HCT116 (cell line): Measurements from ENCODE around the gene CATSPERB. TPM values are rescaled to one million over a fixed set of nuclear protein-coding genes. Genes with fewer than 3 reads are reported as not detected.

Experiments
- ATAC-seq: fragments of 200-7000 bp; cut with Tn5 transposase; 2 replicates; pipeline ENCODE4 v1.9.1; 2020; ENCODE audit warnings: mild to moderate bottlenecking, moderate library complexity
- BruUV-seq: library from RNA; stranded (reverse); fragments of 400-500 nt; replicated peaks from 2 replicates; lab custom pipeline; 2021; lab: Mats Ljungman, UMichigan
- CTCF ChIA-PET: fragments of 300-600 bp; sonication (Branson Sonifier 250); formaldehyde crosslinking; loops from one replicate; lab custom pipeline; 2021; ENCODE audit warnings: antibody characterized with exemption; lab: Charles Lee
- POLR2A ChIA-PET: fragments of 300-600, 350-600 bp; sonication (Branson Sonifier 250); formaldehyde crosslinking; loops from one replicate; lab custom pipeline; 2021; ENCODE audit warnings: antibody characterized with exemption; lab: Charles Lee
- RAD21 ChIA-PET, 2 experiments: fragments of 300-600 bp; sonication (Branson Sonifier 250); formaldehyde crosslinking; loops; one replicate each; lab custom pipeline; 2023; ENCODE audit warnings: low total read pairs in 2 of 2; ENCODE audit not compliant: uncharacterized antibody in 2 of 2, unreplicated experiment in 2 of 2, low non-redundant PET in 1 of 2; lab: Charles Lee
- DNase-seq: peaks from one replicate; pipeline ENCODE4 v3.0.0-alpha.2; 2010; ENCODE audit warnings: low read depth, low spot score
- H2AFZ ChIP-seq: fragments of 200-600 bp; shearing (Covaris generic), sonication (generic); 2 replicates; pipeline ENCODE4 v1.6.1; 2017; ENCODE audit warnings: low read depth, mixed run types, mixed read lengths, antibody characterized with exemption, low read length; ENCODE audit not compliant: poor library complexity, severe bottlenecking
- H3K27ac ChIP-seq: 2 replicates; pipeline ENCODE4 v1.5.1; 2012; ENCODE audit warnings: low read depth, low read length
- H3K27me3 ChIP-seq: fragments of 200-600 bp; sonication (generic); 2 replicates; pipeline ENCODE4 v1.6.1; 2016; ENCODE audit warnings: mixed run types, low read length, mixed read lengths; ENCODE audit not compliant: insufficient read depth
- H3K36me3 ChIP-seq, 2 experiments: fragments of 200-500 bp in 1 of 2; fragments of 200-600 bp in 1 of 2; sonication (Bioruptor generic) in 1 of 2; sonication (generic) in 1 of 2; 2 replicates each; pipeline versions ENCODE4 v1.5.1 to v1.6.1; 2014 to 2016; ENCODE audit warnings: low read length in 2 of 2, inconsistent platforms in 1 of 2, mixed read lengths in 1 of 2, mixed run types in 1 of 2; ENCODE audit not compliant: insufficient read depth in 2 of 2, control insufficient read depth in 1 of 2
- H3K4me1 ChIP-seq, 2 experiments: fragments of 200-600 bp in 1 of 2; sonication (generic) in 1 of 2; 2 replicates each; pipeline versions ENCODE4 v1.5.1 to v1.6.1; 2012 to 2017; ENCODE audit warnings: low read length in 2 of 2, inconsistent platforms in 1 of 2, mild to moderate bottlenecking in 1 of 2, mixed read lengths in 1 of 2, mixed run types in 1 of 2, moderate library complexity in 1 of 2; ENCODE audit not compliant: insufficient read depth in 2 of 2, control insufficient read depth in 1 of 2
- H3K4me2 ChIP-seq: fragments of 200-600 bp; sonication (generic); 2 replicates; pipeline ENCODE4 v1.6.1; 2017; ENCODE audit warnings: mixed run types, low read length, mixed read lengths
- H3K4me3 ChIP-seq, 2 experiments: fragments of 200-600 bp in 1 of 2; sonication (generic) in 1 of 2; replicated peaks in 1 of 2; 2 replicates each; pipeline ENCODE4 v1.5.1; 2011 to 2016; ENCODE audit warnings: low read length in 2 of 2, control low read depth in 1 of 2, low read depth in 1 of 2, mild to moderate bottlenecking in 1 of 2, mixed read lengths in 1 of 2, mixed run types in 1 of 2
- H3K79me2 ChIP-seq: fragments of 200-600 bp; sonication (generic); 2 replicates; pipeline ENCODE4 v1.6.1; 2017; ENCODE audit warnings: mild to moderate bottlenecking, mixed run types, low read length, moderate library complexity, mixed read lengths; ENCODE audit not compliant: insufficient read depth
- H3K9ac ChIP-seq: fragments of 200-600 bp; sonication (generic); 2 replicates; pipeline ENCODE4 v1.6.1; 2016; ENCODE audit warnings: low read length, mixed read lengths
- H3K9me2 ChIP-seq: fragments of 200-600 bp; sonication (generic), shearing (Covaris generic); 2 replicates; pipeline ENCODE4 v1.6.1; 2017; ENCODE audit warnings: mixed run types, mild to moderate bottlenecking, moderate library complexity; ENCODE audit not compliant: insufficient read depth
- H3K9me3 ChIP-seq, 2 experiments: fragments of 200-500 bp in 1 of 2; fragments of 200-600 bp in 1 of 2; sonication (Bioruptor generic) in 1 of 2; sonication (generic) in 1 of 2; 2 replicates each; pipeline ENCODE4 v1.6.1; 2014 to 2017; ENCODE audit warnings: low read length in 2 of 2, mixed read lengths in 2 of 2, inconsistent platforms in 1 of 2, low read depth in 1 of 2, mild to moderate bottlenecking in 1 of 2, mixed run types in 1 of 2, moderate library complexity in 1 of 2; ENCODE audit not compliant: control insufficient read depth in 1 of 2, insufficient read depth in 1 of 2
- H4K20me1 ChIP-seq: fragments of 200-600 bp; sonication (generic), shearing (Covaris generic); 2 replicates; pipeline ENCODE4 v1.6.1; 2017; ENCODE audit warnings: mixed run types, mild to moderate bottlenecking, moderate library complexity; ENCODE audit not compliant: insufficient read depth
- CBX3 ChIP-seq: IDR thresholded peaks from 2 replicates; pipeline ENCODE4 v1.6.1; 2012; ENCODE audit warnings: low read depth
- CTCF ChIP-seq, 3 experiments: fragments of 200-600 bp in 1 of 3; sonication (generic) in 1 of 3; IDR thresholded peaks in 2 of 3; conservative IDR thresholded peaks in 1 of 3; 2 replicates each; pipeline ENCODE4 v1.5.1; 2012 to 2017; ENCODE audit warnings: low read depth in 2 of 3, low read length in 2 of 3, antibody characterized with exemption in 1 of 3, borderline replicate concordance in 1 of 3, control low read depth in 1 of 3, mild to moderate bottlenecking in 1 of 3, mixed read lengths in 1 of 3, mixed run types in 1 of 3, moderate library complexity in 1 of 3; ENCODE audit not compliant: insufficient read depth in 1 of 3
- EGR1 ChIP-seq: IDR thresholded peaks from 2 replicates; pipeline ENCODE4 v1.6.1; 2012; ENCODE audit warnings: low read depth
- FOSL1 ChIP-seq: IDR thresholded peaks from 2 replicates; pipeline ENCODE4 v1.6.1; 2012; ENCODE audit warnings: low read depth
- POLR2A ChIP-seq: IDR thresholded peaks from 2 replicates; pipeline ENCODE4 v1.7.0; 2011; ENCODE audit warnings: borderline replicate concordance; ENCODE audit not compliant: insufficient read depth, insufficient read length; ENCODE audit errors: extremely low read depth
- SIN3A ChIP-seq: IDR thresholded peaks from 2 replicates; pipeline ENCODE4 v1.6.1; 2012; ENCODE audit warnings: low read depth
- TCF7L2 ChIP-seq: IDR thresholded peaks from 2 replicates; pipeline ENCODE4 v1.7.0; 2011; ENCODE audit warnings: borderline replicate concordance, inconsistent platforms; ENCODE audit not compliant: insufficient read depth, insufficient read length; ENCODE audit errors: extremely low read depth
- YY1 ChIP-seq: IDR thresholded peaks from 2 replicates; pipeline ENCODE4 v1.6.1; 2011; ENCODE audit warnings: low read length, low read depth, moderate library complexity, mild to moderate bottlenecking; ENCODE audit not compliant: insufficient replicate concordance; ENCODE audit errors: extremely low read depth
- intact Hi-C: fragments of 100-400 bp; cut with micrococcal nuclease; formaldehyde crosslinking; loops from 2 replicates; pipeline ENCODE4 v1.10.0; 2022
- total RNA-seq: library from RNA; stranded (reverse); gene quantifications from one replicate; pipeline ENCODE4 v1.2.1, GENCODE V29; 2021; ENCODE audit not compliant: unreplicated experiment
- TF ChIP-seq, protein P1 (sequence below): IDR thresholded peaks from 2 replicates; pipeline ENCODE4 v1.6.1; 2012

The CATSPERB gene
- total RNA-seq, 1 experiment from 2014 or later = 0.74 TPM

- ChIA-PET POLR2A (no interaction called here), RAD21 (no interaction called here), CTCF (no interaction called here)
- intact Hi-C loops = no loop called here
- Histone ChIP-seq H3K79me2 (no peaks in the 10 kb centered on the region), H3K27ac (no peak overlapping the region), H2AFZ (no peak overlapping the region), H3K4me3 (no peak overlapping the region), H3K4me2 (no peak overlapping the region), H3K9me3 (peaks cover 4% of the 10 kb centered on the region in 2 experiments; a peak in 2 of 4 replicates), H3K9me2 (no peaks in the 10 kb centered on the region), H3K9ac (no peak overlapping the region), H4K20me1 (no peaks in the 10 kb centered on the region), H3K4me1 (peaks cover 0 to 3% of the 10 kb centered on the region in 2 experiments; a peak in 1 of 4 replicates), H3K36me3 (no peaks in the 10 kb centered on the region), H3K27me3 (no peaks in the 10 kb centered on the region)
- ATAC-seq (no peak), DNase-seq (no peak)
- TF ChIP-seq CBX3 (no peak), POLR2A (no peak), FOSL1 (no peak), TCF7L2 (no peak), CTCF (IDR thresholded peaks at IDR 0.05 in 2 of 3, conservative IDR thresholded peaks at IDR 0.05 in 1 of 3; ENCODE audit: borderline replicate concordance in 1 of 3, insufficient read depth in 1 of 3, low read depth in 2 of 3, low read length in 2 of 3) (no peak), YY1 (no peak), SIN3A (no peak), EGR1 (no peak)
- TF ChIP-seq, protein P1, sequence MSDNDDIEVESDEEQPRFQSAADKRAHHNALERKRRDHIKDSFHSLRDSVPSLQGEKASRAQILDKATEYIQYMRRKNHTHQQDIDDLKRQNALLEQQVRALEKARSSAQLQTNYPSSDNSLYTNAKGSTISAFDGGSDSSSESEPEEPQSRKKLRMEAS = no peak
- no TSS peak for BruUV-seq
Measured at GRCh38 chr14:91692075-91692474, 39.8 kb downstream of the CATSPERB start.
